ENCODE results near the gene MAGEB4.

The MAGEB4 gene

GRCh38 chrX:30278365-30278764 lies 36.6 kb downstream of the MAGEB4 start:
- DNase-seq, result no peak
- intact Hi-C loops (cut with DNase I), result no loop called here

DNA sequence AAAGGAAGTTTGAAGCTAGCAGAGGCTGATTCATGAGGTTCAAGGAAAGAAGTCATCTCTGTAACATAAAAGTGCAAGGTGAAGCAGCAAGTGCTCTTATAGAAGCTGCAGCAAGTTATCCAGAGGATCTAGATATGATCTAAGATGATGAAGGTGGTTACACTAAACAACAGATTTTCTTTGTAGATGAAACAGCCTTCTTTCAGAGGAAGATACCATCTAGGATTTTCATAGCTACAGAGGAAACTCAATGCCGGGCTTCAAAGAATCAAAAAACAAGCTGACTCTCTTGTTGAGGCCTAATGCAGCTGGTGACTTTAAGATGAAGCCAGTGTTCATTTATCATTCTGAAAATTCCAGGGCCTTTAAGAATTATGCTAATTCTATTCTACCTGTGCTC lies 38.6 kb downstream of the MAGEB4 start:
- intact Hi-C loops (cut with DNase I), result no loop called here
- no peak for DNase-seq

- DNase-seq, result no peak
- intact Hi-C loops (cut with DNase I), result no loop called here
These were observed 40.7 kb downstream of the MAGEB4 start for GRCh38 chrX:30282527-30282926.

- DNase-seq, result no peak
- intact Hi-C loops (cut with DNase I), result no loop called here
These were observed 41.8 kb downstream of the MAGEB4 start for GRCh38 chrX:30283456-30284200.

All from head of caudate nucleus (tissue), 42 donors.